CD4-positive, alpha-beta T cell treated with Interferon gamma for 1 hour (primary cell): Measurements from ENCODE around the gene DDX59.

Experiments
- DNase-seq: peaks from one replicate; pipeline ENCODE4 v3.0.0-alpha.2; 2020

Gene DDX59

GRCh38 chr1:200628223-200628881 is 41.4 kb downstream of the DDX59 start:
- peak; percentile 58 for DNase-seq

- no peak for DNase-seq
Observed at GRCh38 chr1:200627575-200628222, 42.0 kb downstream of the DDX59 start.

- no peak for DNase-seq
Observed at GRCh38 chr1:200626853-200627534, 42.7 kb downstream of the DDX59 start.

- DNase-seq: no peak
Observed at GRCh38 chr1:200625381-200625824, 44.3 kb downstream of the DDX59 start.

- no peak for DNase-seq
Observed at GRCh38 chr1:200624679-200625335, 44.9 kb downstream of the DDX59 start.

GRCh38 chr1:200620273-200621131 is 49.2 kb downstream of the DDX59 start, which contains the start of gene KIF14:
TSS of gene KIF14 (minus strand) at chr1:200620751. CDS start at chr1:200618723, 2,028 bp downstream.
- DNase-seq: peak; percentile 93

GRCh38 chr1:200619894-200620272 is 49.8 kb downstream of the DDX59 start:
- DNase-seq: no peak

GRCh38 chr1:200610846-200611245 is 58.9 kb downstream of the DDX59 start:
- DNase-seq: no peak

- DNase-seq: no peak
Observed at GRCh38 chr1:200602632-200603031, 67.1 kb downstream of the DDX59 start.
